GM12865 (cell line): ENCODE measurements around the gene FANCC.

Experiments used
- DNase-seq: peaks from one replicate; pipeline ENCODE4 v3.0.0; 2010; ENCODE audit warnings: low read depth
- H3K4me3 ChIP-seq: 2 replicates; pipeline ENCODE4 v1.5.1; 2011; ENCODE audit warnings: mild to moderate bottlenecking, low read depth, low read length, control low read depth
- TF ChIP-seq, protein P1 (sequence below): IDR thresholded peaks from 2 replicates; pipeline ENCODE4 v1.5.1; 2011; ENCODE audit warnings: low read length, control low read depth, low read depth, inconsistent platforms; ENCODE audit not compliant: insufficient read depth; ENCODE audit errors: missing control alignments

The FANCC gene

GRCh38 chr9:95127249-95128176 lies 190.0 kb downstream of the FANCC start:
- DNase-seq = peak; percentile 78
- no peak overlapping the region for H3K4me3 ChIP-seq
- TF ChIP-seq, protein P1, sequence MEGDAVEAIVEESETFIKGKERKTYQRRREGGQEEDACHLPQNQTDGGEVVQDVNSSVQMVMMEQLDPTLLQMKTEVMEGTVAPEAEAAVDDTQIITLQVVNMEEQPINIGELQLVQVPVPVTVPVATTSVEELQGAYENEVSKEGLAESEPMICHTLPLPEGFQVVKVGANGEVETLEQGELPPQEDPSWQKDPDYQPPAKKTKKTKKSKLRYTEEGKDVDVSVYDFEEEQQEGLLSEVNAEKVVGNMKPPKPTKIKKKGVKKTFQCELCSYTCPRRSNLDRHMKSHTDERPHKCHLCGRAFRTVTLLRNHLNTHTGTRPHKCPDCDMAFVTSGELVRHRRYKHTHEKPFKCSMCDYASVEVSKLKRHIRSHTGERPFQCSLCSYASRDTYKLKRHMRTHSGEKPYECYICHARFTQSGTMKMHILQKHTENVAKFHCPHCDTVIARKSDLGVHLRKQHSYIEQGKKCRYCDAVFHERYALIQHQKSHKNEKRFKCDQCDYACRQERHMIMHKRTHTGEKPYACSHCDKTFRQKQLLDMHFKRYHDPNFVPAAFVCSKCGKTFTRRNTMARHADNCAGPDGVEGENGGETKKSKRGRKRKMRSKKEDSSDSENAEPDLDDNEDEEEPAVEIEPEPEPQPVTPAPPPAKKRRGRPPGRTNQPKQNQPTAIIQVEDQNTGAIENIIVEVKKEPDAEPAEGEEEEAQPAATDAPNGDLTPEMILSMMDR = peak; percentile 93

- TF ChIP-seq, protein P1 = no peak
These were observed 190.8 kb downstream of the FANCC start for GRCh38 chr9:95126739-95127138.

GRCh38 chr9:95125652-95126051 lies 191.9 kb downstream of the FANCC start:
- TF ChIP-seq, protein P1 = no peak
- H3K4me3 ChIP-seq = no peak overlapping the region
- DNase-seq = no peak

More at GRCh38 chr9:95126739-95127138, 190.8 kb downstream of the FANCC start:
- no peak overlapping the region for H3K4me3 ChIP-seq
- no peak for DNase-seq

- no peak for DNase-seq
- no peak overlapping the region for H3K4me3 ChIP-seq
- TF ChIP-seq, protein P1 = no peak
These were observed 192.7 kb downstream of the FANCC start for GRCh38 chr9:95124582-95125367.

DNA sequence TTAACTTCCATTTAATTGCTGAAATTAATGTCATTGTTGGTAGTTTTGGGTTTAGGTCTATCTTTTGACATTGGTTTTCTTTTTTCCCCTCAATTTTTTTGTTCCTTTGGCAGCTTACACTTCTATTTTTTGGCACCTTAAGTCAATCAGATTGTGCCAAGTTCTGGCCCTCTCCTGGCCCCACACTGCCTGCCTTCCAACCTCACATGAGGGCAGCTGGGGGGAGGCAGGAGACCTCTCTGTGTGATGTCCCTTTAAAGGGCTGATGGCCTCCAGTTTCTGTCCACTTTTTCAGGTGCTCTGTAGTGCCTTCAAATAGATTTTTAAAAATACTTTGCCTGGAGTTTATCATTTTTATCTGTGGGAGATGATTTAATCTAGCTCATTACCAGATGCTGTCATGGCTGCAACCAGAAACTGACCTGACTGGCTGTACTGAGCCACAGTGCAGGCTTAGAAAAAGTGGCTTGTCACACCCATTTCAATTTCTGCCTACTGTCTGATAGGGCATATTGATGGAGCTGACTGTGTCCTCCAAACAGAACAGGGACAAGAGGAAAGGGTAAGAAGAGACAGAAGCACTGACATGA lies 196.6 kb downstream of the FANCC start:
- TF ChIP-seq, protein P1 = no peak
- no peak for DNase-seq
- no peak overlapping the region for H3K4me3 ChIP-seq

- H3K4me3 ChIP-seq = no peak overlapping the region
- no peak for DNase-seq
- TF ChIP-seq, protein P1 = no peak
These were observed 198.9 kb downstream of the FANCC start for GRCh38 chr9:95118596-95118995.
